Nucleus accumbens (tissue), 56 donors: Measurements from ENCODE around the gene FZD2.

Experiments
- DNase-seq, 56 donors: peaks; one replicate each; lab custom pipeline; 2025; lab: John Stamatoyannopoulos, UW

The FZD2 gene

DNA sequence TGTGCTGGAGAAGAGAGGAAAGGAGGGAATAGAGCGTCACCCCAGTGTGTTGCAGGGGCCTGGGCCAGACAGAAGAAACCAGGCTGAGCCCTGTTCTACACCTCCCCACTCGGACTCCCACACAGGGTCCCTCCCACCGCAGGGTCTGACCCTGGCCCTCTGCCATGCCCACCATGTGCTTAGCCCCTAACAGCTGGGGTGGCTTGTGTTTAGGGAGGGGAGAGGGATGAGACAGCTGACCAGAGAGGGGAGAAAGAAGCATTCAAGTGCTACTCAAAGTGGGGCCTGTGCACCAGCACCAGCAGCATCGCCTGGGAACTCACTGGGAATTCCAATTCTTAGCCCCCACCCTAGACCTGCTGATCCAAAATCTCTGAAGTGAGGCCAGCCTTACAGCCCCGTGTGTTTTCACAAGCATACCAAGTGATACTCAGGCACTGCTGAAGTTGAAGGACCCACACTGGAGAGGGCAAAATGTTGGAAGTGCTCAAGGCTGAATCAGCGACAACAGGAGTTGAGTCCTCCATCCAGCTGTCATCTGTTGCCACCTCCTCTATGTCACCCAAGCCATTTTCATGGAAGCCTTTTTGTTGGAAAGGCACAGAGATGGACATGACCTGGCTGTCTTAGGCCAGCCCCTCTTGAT, 47.0 kb downstream of the FZD2 start:
- no peak for DNase-seq

DNA sequence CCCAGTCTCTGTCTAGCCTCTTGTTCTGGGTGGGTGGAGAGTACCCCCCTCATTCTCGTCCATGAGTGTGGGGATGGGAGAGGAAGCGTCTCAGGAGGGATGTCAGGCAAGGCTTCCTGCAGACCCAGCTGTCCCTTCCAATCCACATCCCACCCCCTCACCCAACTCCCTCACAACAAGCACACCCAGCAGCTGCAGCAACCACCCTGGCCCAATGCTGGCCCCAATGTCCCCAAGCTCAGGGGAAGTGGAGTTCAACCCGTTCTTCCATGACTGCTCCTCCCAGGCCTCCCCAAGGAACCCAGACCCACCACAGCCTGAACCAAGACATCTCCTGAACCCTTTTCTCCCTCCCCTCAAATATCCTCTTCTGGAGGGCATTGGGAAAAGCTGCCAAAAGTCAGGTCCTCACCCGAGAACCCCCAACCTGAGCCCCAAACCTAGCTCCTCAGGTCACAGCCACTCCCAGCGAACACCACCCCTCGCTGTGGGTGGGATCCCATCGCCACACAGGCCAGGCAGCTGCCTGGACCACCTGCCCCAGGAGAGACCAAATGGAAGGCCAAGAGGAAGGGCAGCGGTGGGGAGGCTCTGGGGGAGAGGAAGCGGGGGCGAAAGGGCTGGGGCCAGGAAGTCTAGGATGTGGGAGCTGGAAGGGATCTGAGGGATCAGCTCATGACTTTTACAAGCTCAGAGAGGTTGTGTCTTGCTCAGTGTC, 47.6 kb downstream of the FZD2 start:
- no peak for DNase-seq

DNA sequence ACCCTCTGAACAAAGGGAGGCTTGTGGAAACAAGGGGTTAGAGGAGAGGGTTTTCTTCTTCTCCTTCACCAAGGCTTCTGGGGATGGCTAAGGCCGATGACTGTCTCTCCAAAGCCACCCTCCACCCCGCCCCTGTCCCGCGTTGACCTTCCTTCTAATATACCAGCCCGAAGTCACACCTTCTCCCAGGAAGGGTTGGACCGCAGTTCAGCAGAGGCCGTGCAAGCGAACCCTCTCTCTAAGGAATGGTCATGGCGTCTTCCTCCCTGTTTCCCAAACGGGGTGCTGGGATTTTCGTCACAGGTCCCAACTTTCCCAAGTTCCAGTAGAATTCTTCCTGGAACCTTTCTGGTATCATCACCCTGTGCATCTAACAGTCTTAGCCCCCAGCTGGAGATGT, 49.4 kb downstream of the FZD2 start:
- no peak for DNase-seq

DNA sequence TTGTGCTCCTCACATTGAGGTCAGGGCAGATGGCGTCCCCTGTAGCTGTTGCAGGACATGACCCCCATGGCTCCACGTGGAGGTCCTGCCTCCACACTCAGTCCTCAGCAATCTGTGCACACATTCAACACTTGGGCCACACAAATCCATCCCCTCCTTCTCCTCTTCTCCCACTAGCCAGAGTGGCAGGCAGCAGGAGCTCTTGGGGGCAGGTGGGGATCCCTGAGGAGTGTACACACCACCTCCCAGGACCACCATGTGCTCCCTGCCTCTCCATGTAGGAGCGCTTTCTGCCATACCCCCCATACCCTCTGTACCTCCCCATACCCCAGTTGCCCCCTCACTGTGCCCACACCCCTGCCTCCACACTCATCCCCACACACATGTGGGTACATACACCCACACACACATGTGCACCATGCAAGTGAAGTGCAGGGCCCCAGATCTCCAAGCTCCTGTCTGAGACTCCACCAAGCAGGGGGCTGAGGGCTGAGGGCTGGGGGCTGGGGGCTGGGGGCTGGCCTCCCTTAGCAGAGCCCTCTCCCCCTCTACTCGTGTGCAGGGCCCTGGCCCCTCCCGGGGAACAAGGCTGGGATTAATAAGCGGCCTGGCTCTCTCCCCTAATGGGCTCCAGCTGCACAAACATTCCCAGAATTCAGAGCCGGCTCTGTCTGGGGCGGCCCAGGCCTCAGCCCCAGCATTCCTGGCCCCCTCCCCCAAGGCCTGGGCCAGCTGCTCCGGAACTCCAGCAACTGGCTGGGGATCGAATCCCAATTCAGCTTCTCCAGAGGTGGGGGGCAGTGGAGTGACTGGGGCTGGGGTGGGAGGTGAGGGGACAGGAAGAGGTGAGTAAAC, 50.8 kb downstream of the FZD2 start:
- no peak for DNase-seq

DNA sequence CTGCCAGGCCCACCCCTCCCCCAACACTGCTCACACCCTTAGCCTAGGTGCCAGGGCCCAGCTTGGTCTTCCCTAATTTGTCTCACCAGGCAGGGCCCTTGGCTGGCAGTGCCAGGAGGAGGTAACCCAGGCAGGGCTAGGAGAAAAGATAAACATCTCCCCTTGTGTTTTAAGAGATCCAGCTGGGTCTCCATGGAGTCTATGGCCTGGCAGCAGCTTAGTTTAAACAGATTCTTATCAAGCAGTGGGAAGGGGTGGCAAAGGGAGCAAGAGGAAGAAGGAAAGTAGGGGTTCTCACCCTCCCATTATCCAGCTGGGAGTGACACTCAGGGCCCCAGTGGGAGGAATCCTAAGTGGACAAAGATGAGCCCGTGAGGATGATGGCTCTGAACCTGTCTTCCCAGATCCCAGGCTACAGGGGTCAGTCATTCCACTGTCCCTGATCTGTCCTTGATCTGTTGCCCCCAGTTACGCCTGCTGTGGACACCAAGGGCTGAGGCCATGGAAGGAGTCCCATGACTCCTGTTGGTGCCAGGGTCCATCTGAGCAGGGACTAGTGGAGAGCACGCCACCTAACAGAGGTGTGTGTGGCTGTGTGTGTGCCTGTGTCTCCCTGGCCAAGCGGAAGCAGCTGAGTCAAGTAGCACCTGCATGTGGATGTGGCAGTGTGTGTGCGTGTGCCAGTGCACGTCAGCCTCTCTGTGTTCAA, 51.6 kb downstream of the FZD2 start:
- DNase-seq: no peak

DNA sequence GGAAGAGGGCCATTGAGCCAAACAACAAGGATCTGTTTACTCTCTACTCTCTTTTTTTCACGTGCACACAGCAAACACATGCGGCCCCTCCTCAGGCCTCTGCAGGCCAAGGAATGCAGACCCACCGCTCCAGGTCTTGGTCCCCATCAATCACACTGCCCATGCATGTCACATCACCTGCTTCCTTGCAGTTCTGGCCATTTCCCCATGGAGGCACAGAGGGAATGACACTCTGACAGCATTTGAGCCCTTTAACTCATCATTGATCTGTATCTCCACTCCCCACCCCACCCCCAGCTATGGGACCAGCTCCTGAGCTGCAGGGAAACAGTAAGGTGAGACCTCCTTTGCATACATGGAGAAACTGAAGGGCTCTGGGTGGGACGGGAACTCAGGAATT, 53.0 kb downstream of the FZD2 start:
- DNase-seq: no peak
